ENCODE data around the gene SIPA1L3.

Gene SIPA1L3

GRCh38 chr19:37972803-37973202, 65.8 kb downstream of the SIPA1L3 start (continued):
- TF ChIP-seq ZNF792 (tag by site-specific recombination; IDR thresholded peaks at IDR 0.05) (no peak), ZNF26 (tag by site-specific recombination; IDR thresholded peaks at IDR 0.05) (no peak), ZNF23 (tag by site-specific recombination; IDR thresholded peaks at IDR 0.05; ENCODE audit: borderline replicate concordance) (no peak)

GRCh38 chr19:37973666-37974065, 66.7 kb downstream of the SIPA1L3 start:
- H3K4me3 ChIP-seq (ENCODE audit: low read depth, low read length): no peak overlapping the region
- ChIA-PET POLR2A (no interaction called here), CTCF (interaction anchor here (0.6 kb wide), 1 partner anchor 429 kb away, joined by 3 read pairs; the partner anchor contains the start of gene FAM98C)
- H3K9me3 ChIP-seq (ENCODE audit: control insufficient read depth, insufficient read depth, low read depth, low read length): peaks cover 21% of the 10 kb centered on the region
- H3K4me1 ChIP-seq (ENCODE audit: control insufficient read depth, insufficient read depth, low read length): peaks cover 2% of the 10 kb centered on the region; the same call in 1 of the 2 replicates
- no peak overlapping the region for H3K27ac ChIP-seq (ENCODE audit: extremely low read depth, low read depth, low read length)
- TF ChIP-seq ZNF140 (tag by site-specific recombination; IDR thresholded peaks at IDR 0.05): no peak
- TF ChIP-seq ZNF2 (tag by site-specific recombination; IDR thresholded peaks at IDR 0.05): no peak
- no peak for TF ChIP-seq INSM2 (tag by site-specific recombination; IDR thresholded peaks at IDR 0.05)
- no peak for TF ChIP-seq IKZF3 (tag by site-specific recombination; IDR thresholded peaks at IDR 0.05)
- TF ChIP-seq ZNF624 (tag by site-specific recombination; IDR thresholded peaks at IDR 0.05): no peak
- TF ChIP-seq ZNF37A (tag by site-specific recombination; IDR thresholded peaks at IDR 0.05): no peak
- TF ChIP-seq ZNF146 (tag by site-specific recombination; IDR thresholded peaks at IDR 0.05): no peak
- TF ChIP-seq KLF7 (tag by site-specific recombination; IDR thresholded peaks at IDR 0.05; ENCODE audit: borderline replicate concordance): no peak
- no peak for TF ChIP-seq ZNF362 (tag by site-specific recombination; IDR thresholded peaks at IDR 0.05)
- no peak for TF ChIP-seq OVOL3 (tag by site-specific recombination; IDR thresholded peaks at IDR 0.05)
- TF ChIP-seq GLI4 (tag by site-specific recombination; IDR thresholded peaks at IDR 0.05): no peak
- peaks cover 0 to 10% of the 10 kb centered on the region in 2 experiments; a peak in 2 of 3 replicates for H3K36me3 ChIP-seq (ENCODE audit: control insufficient read depth in 2 of 2, insufficient read depth in 1 of 2, low read length in 2 of 2)

- peaks cover 16% of the 10 kb centered on the region for H3K9me3 ChIP-seq (ENCODE audit: control insufficient read depth, insufficient read depth, low read depth, low read length)
- H3K27ac ChIP-seq (ENCODE audit: extremely low read depth, low read depth, low read length): no peak overlapping the region
- H3K4me3 ChIP-seq (ENCODE audit: low read depth, low read length): no peak overlapping the region
- ChIA-PET POLR2A (no interaction called here), CTCF (no interaction called here)
- H3K4me1 ChIP-seq (ENCODE audit: control insufficient read depth, insufficient read depth, low read length): peaks cover 9% of the 10 kb centered on the region
- H3K36me3 ChIP-seq (ENCODE audit: control insufficient read depth in 2 of 2, insufficient read depth in 1 of 2, low read length in 2 of 2): peaks cover 0 to 10% of the 10 kb centered on the region in 2 experiments; a peak in 1 of 3 replicates
- TF ChIP-seq ZNF610 (tag by site-specific recombination; IDR thresholded peaks at IDR 0.05; ENCODE audit: borderline replicate concordance) (no peak), ZNF548 (tag by site-specific recombination; IDR thresholded peaks at IDR 0.05) (no peak), ZIC2 (tag by site-specific recombination; IDR thresholded peaks at IDR 0.05) (no peak), HIC1 (tag by site-specific recombination; IDR thresholded peaks at IDR 0.05) (no peak), ZNF670 (tag by site-specific recombination; IDR thresholded peaks at IDR 0.05; ENCODE audit: low read depth) (no peak), ZNF701 (tag by site-specific recombination; IDR thresholded peaks at IDR 0.05) (no peak), ZSCAN23 (tag by site-specific recombination; IDR thresholded peaks at IDR 0.05) (no peak), ZBTB11 (tag by site-specific recombination; conservative IDR thresholded peaks at IDR 0.05; ENCODE audit: low read depth) (no peak), ZNF658 (tag by site-specific recombination; IDR thresholded peaks at IDR 0.05) (no peak), ZNF704 (tag by site-specific recombination; IDR thresholded peaks at IDR 0.05) (no peak)
Measured at GRCh38 chr19:37975071-37975470, 68.1 kb downstream of the SIPA1L3 start.
